NCI-H2227 (cell line): ENCODE results near the gene BAHCC1.
"Not testable (repeated sequence)": the region's sequence is repeated elsewhere in the genome, so short reads cannot be mapped to it uniquely, and the experiment has no call there.

ENCODE experiments used
- DNase-seq: peaks from one replicate; lab custom pipeline; 2025; ENCODE audit not compliant: unreplicated experiment; lab: John Stamatoyannopoulos, UW

Gene BAHCC1

GRCh38 chr17:81394921-81395599 lies at the start of gene BAHCC1:
TSS of gene BAHCC1 (plus strand) at chr17:81395457. CDS start at chr17:81399740, 4,283 bp downstream.
- DNase-seq: peak; percentile 100

DNA sequence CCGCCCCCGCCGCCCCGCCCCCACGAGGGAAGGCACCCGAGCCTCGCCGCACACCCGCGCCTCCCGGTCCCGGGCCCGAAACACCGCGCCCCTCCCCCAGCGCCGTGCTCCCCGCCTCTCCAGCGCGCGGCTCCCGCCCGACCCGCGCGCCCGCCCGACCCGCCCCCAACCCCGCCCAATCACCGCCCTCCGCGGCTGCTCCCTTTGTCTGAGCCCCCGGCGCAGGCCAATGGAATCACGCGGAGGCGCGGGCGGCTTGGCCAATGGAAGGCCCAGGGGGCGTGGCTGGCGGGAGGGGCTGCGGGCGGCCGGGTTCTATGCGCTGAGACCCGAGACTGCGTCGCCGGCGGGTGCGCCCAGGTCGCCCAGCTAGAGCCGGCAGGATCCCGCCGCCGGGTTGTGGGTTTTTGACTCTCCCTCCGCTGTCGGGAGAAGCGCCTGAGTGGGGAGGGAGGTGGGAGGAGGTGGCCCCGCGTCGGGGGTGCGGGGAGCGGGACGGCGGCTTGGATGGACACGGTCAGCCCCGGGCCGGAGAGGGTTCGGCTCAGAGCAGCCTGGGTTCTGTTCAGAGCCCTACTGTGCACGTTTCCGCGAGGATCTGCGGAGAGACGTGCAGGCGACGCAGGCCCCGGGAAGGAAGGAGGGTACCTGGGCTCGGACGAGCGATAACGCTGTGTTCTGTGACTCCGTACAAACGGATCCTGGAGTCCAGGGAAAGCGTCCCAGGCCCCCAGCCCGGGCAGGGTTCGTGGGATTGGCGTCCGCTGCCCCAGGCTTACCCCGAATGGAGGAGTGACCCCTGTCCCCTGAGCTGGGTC lies 49.0 kb upstream of the BAHCC1 start:
- peak; percentile 99 for DNase-seq

- no peak for DNase-seq
These were observed 48.3 kb upstream of the BAHCC1 start for GRCh38 chr17:81346908-81347349.

GRCh38 chr17:81347437-81347836 lies 47.8 kb upstream of the BAHCC1 start:
- no peak for DNase-seq

- DNase-seq: no peak
These were observed 46.9 kb upstream of the BAHCC1 start for GRCh38 chr17:81348097-81349055.

DNA sequence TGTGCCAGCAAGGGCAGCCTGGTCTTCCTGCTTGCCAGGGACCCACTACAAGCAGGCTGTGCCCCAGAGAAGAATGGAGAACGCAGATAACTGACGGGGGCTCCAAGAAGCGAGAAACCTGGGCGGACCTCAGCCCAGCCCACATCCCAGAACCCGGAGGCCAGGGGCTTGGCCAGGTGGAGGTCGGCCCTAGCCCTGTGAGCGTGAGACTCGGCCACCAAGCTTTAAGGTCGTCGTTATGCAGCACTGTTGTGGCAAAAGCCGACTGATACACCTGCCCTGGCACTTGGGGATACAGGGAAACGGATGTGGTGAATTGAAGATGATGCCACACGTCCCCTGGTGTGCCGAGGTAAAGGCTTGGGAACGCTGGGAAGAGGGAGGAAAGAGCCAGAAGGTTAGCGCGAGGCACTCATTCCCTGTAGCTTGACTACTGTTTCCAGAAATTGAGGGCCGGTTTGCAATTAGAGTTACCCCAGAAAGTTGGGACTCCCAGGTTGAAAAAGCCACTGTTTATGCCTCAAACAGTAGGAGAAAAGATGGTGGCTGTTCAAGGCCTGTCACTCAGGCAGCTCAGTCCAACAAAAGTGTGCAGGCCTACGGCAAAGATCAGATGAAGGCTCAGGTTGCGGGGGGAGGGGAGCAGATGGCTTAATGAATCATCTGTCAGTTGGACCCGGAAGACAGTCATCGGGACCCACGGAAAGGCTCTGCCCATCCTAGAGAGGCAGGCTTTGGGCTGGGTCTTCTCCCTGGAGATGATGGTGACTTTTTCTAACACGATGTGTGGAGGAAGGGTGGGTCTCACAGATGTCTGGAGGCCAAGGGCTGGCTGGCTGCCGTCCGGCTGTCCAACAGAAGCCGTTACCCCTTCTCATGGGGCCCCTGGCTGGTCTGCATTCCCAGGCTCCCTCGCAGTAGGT lies 45.6 kb upstream of the BAHCC1 start:
- no peak for DNase-seq

DNA sequence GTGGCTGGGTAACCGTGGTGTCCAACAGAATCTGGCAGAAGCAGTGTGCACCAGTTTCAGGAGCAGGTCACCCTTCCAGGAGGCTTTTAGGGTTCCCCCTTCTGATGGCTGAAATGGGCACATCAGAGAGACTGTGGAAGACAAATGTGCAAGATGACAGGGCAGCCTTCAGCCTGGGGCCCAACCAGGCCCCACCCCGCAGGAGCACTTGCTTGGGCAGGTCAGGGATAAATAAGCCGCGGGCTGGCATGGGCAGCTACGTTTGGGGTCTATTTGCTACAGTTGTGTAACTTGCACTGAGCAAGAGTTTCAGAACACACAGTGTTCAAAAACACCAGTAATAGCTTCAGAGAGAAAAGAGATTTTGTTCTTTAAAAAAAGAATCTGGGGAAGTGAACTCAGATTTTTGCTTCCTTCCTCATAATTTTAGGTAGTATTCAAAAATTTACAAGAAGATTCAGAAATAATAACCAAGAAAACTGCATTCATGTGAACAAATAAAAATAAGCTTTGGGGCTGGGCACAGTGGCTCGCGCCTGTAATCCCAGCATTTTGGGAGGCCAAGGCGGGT lies 44.9 kb upstream of the BAHCC1 start:
- DNase-seq: no peak

DNA sequence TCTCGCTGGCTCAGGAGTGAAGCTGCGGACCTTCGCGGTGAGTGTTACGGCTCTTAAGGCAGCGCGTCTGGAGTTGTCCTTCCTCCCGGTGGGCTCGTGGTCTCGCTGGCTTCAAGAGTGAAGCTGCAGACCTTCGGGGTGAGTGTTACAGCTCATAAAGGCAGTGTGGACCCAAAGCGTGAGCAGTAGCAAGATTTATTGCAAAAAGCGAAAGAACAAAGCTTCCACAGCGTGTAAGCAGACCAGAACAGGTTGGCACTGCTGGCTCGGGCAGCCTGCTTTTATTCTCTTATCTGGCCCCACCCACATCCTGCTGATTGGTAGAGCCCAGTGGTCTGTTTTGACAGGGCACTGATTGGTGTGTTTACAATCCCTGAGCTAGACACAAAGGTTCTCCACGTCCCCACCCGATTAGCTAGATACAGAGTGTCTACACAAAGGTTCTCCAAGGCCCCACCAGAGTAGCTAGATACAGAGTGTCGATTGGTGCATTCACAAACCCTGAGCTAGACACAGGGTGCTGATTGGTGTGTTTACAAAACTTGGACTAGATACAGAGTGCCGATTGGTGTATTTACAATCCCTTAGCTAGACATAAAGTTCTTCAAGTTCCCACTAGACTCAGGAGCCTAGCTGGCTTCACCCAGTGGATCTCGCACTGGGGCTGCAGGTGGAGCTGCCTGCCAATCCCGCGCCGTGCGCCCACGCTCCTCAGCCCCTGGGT lies 43.8 kb upstream of the BAHCC1 start:
- not testable (repeated sequence) for DNase-seq

DNA sequence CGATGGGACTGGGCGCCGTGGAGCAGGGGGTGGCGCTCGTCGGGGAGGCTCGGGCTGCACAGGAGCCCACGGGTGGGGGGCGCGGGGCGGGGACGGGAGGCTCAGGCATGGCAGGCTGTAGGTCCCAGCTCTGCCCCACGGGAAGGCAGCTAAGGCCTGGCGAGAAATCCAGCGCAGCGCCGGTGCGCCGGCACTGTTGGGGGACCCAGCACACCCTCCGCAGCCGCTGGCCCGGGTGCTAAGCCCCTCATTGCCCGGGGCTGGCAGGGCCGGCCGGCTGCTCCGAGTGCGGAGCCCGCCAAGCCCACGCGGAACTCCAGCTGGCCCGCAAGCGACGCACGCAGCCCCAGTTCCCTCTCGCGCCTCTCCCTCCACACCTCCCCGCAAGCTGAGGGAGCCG lies 43.2 kb upstream of the BAHCC1 start:
- DNase-seq: not testable (repeated sequence)

- DNase-seq: no peak
These were observed 40.9 kb upstream of the BAHCC1 start for GRCh38 chr17:81354252-81354953.

GRCh38 chr17:81354954-81355347 lies 40.3 kb upstream of the BAHCC1 start:
- DNase-seq: no peak

DNA sequence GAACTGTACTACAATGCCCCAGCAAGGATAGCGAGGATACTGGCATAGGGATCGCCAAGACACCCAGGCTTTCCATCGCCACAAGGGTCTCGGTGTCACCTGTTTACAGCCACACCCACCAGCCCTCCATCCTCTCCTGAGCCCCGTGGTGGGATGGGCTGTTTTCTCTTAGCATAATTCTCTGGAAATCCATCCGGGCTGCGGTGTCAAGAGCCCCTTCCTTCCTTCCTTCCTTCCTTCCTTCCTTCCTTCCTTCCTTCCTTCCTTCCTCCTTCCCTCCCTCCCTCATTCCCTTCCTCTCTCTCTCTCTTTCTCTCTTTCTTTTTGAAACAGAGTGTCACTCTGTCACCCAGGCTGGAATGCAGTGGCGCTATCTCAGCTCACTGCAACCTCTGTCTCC lies 36.0 kb upstream of the BAHCC1 start:
- no peak for DNase-seq

DNA sequence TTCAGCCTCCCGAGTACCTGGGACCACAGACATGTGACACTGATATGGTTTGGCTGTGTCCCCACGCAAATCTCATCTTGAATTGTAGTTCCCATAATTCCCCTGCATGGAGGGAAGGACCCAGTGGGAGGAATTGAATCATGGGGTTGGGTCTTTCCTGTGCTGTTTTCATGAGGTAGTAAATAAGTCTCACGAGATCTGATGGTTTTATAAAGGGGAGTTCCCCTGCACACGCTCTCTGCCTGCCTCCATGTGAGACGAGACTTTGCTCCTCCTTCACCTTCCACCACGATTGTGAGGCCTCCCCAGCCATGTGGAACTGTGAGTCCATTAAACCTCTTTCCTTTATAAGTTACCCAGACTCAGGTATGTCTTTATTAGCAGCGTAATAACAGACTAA lies 33.3 kb upstream of the BAHCC1 start:
- DNase-seq: not testable (repeated sequence)

- DNase-seq: no peak
These were observed 30.7 kb upstream of the BAHCC1 start for GRCh38 chr17:81364278-81365147.

- DNase-seq: peak; percentile 48
These were observed 30.1 kb upstream of the BAHCC1 start for GRCh38 chr17:81365148-81365600.

GRCh38 chr17:81365601-81366585 lies 29.4 kb upstream of the BAHCC1 start:
- DNase-seq: no peak
